ENCODE data around the gene MUSK.

Gene MUSK

GRCh38 chr9:110659891-110660541 is 8.6 kb upstream of the MUSK start:
- ChIA-PET POLR2A (no interaction called here), CTCF (interaction anchor here (0.7 kb wide), 1 partner anchor 488 kb away, joined by 3 read pairs; no protein-coding TSS in a partner anchor)
- DNase-seq (ENCODE audit: extremely low spot score), result no peak
- TF ChIP-seq LEF1 (IDR thresholded peaks at IDR 0.05; ENCODE audit: borderline replicate concordance) (no peak), L3MBTL2 (conservative IDR thresholded peaks at IDR 0.05) (no peak), CTBP1 (IDR thresholded peaks at IDR 0.05; ENCODE audit: borderline replicate concordance) (no peak), HDGF (IDR thresholded peaks at IDR 0.05; ENCODE audit: borderline replicate concordance) (no peak), BHLHE40 (IDR thresholded peaks at IDR 0.05; ENCODE audit: borderline replicate concordance) (no peak), ZNF384 (IDR thresholded peaks at IDR 0.05) (no peak), PKNOX1 (IDR thresholded peaks at IDR 0.05) (no peak), SUZ12 (IDR thresholded peaks at IDR 0.05) (no peak), FOXM1 (IDR thresholded peaks at IDR 0.05; ENCODE audit: borderline replicate concordance) (no peak), FOXK2 (IDR thresholded peaks at IDR 0.05) (no peak), NFRKB (IDR thresholded peaks at IDR 0.05) (no peak), ELF4 (IDR thresholded peaks at IDR 0.05) (no peak)

DNA sequence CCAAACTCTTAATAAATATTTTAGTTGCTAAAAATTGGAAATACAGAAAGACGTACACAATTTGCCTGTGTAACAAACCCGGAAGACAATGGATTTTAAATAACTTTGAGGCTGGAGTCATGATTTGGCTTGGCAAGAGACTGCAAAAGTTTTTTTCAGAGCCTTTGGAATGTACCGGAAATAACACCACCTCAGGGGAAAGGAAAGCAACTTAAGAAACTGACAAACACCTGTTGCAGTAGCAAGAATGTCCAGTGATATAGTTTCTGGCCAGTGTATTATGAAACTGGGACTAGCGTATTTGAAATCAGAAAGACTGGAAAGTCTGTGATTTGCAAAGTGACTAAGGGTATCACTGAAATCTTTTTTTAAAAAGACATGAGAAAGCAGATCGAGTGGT is 842 bp downstream of the MUSK start:
- DNase-seq (ENCODE audit: extremely low spot score), result no peak
- TF ChIP-seq SP1 (IDR thresholded peaks at IDR 0.05) (no peak), ZNF384 (IDR thresholded peaks at IDR 0.05) (no peak), FOXK2 (IDR thresholded peaks at IDR 0.05) (no peak), PKNOX1 (IDR thresholded peaks at IDR 0.05) (no peak), ARNT (IDR thresholded peaks at IDR 0.05) (no peak), L3MBTL2 (conservative IDR thresholded peaks at IDR 0.05) (no peak), SUZ12 (IDR thresholded peaks at IDR 0.05) (no peak), ELF4 (IDR thresholded peaks at IDR 0.05) (no peak), BHLHE40 (IDR thresholded peaks at IDR 0.05; ENCODE audit: borderline replicate concordance) (no peak), FOXM1 (IDR thresholded peaks at IDR 0.05; ENCODE audit: borderline replicate concordance) (no peak)
- ChIA-PET POLR2A (no interaction called here), CTCF (no interaction called here)

DNA sequence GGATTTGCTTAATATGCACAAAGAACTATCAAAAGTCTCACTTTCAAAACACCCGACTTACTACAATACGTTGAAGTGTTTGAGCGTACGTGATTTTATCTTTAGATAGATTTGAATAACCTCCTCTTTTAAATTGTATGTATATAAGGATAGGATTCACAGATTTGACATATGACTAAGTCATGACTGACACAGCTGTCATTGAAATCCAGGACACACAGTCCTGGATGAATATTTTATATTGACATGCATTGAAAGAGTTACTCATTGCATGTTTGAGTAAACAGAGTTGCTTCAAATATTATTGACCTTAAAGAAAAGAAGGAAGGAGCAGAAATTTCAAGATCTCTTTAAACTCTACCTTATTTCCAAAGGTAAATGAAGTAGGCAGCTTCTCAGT is 3.3 kb downstream of the MUSK start:
- ChIA-PET CTCF (no interaction called here), POLR2A (no interaction called here)
- TF ChIP-seq NFRKB (IDR thresholded peaks at IDR 0.05) (no peak), HDGF (IDR thresholded peaks at IDR 0.05; ENCODE audit: borderline replicate concordance) (no peak), ZNF384 (IDR thresholded peaks at IDR 0.05) (no peak)
- no peak for DNase-seq (ENCODE audit: extremely low spot score)

GRCh38 chr9:110672873-110673510 is 4.4 kb downstream of the MUSK start:
- ChIA-PET CTCF (no interaction called here), POLR2A (no interaction called here)
- TF ChIP-seq NFRKB (IDR thresholded peaks at IDR 0.05) (no peak), HDGF (IDR thresholded peaks at IDR 0.05; ENCODE audit: borderline replicate concordance) (no peak), L3MBTL2 (conservative IDR thresholded peaks at IDR 0.05) (no peak), ARNT (IDR thresholded peaks at IDR 0.05) (no peak), FOXK2 (IDR thresholded peaks at IDR 0.05) (no peak), FOXM1 (IDR thresholded peaks at IDR 0.05; ENCODE audit: borderline replicate concordance) (no peak), FOXA1 (IDR thresholded peaks at IDR 0.05) (no peak), ZNF384 (IDR thresholded peaks at IDR 0.05) (no peak), LEF1 (IDR thresholded peaks at IDR 0.05; ENCODE audit: borderline replicate concordance) (no peak), SP1 (IDR thresholded peaks at IDR 0.05) (no peak)
- DNase-seq (ENCODE audit: extremely low spot score), result no peak

DNA sequence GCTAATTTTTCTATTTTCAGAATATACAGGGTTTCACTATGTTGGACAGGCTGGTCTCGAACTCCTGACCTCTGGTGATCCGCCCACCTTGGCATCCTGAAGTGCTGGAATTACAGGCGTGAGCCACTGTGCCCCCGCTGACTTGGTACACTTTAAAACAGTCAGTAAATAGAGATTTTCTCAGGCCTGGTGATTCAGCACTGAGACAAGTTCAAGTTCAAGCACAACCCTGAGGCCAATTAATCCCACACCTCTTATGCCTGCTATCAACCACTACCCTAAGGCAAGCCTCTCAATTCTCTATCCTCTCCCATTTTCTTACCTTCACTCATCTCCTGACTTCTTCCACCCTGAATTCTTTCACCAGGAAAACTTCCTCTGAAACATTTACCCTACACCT is 18.9 kb downstream of the MUSK start:
- ChIA-PET POLR2A (no interaction called here), CTCF (no interaction called here)
- no peak for DNase-seq (ENCODE audit: extremely low spot score)
- no peak for TF ChIP-seq HDGF (IDR thresholded peaks at IDR 0.05; ENCODE audit: borderline replicate concordance)
- TF ChIP-seq FOXM1 (IDR thresholded peaks at IDR 0.05; ENCODE audit: borderline replicate concordance), result no peak
- no peak for TF ChIP-seq ZNF384 (IDR thresholded peaks at IDR 0.05)
- TF ChIP-seq L3MBTL2 (conservative IDR thresholded peaks at IDR 0.05), result no peak
- TF ChIP-seq LEF1 (IDR thresholded peaks at IDR 0.05; ENCODE audit: borderline replicate concordance), result no peak
- TF ChIP-seq FOXA1 (IDR thresholded peaks at IDR 0.05), result no peak
- no peak for TF ChIP-seq CTBP1 (IDR thresholded peaks at IDR 0.05; ENCODE audit: borderline replicate concordance)
- no peak for TF ChIP-seq PKNOX1 (IDR thresholded peaks at IDR 0.05)
- TF ChIP-seq BHLHE40 (IDR thresholded peaks at IDR 0.05; ENCODE audit: borderline replicate concordance), result no peak
- no peak for TF ChIP-seq TARDBP (IDR thresholded peaks at IDR 0.05)
- no peak for TF ChIP-seq SP1 (IDR thresholded peaks at IDR 0.05)
- no peak for TF ChIP-seq NFRKB (IDR thresholded peaks at IDR 0.05)
- no peak for TF ChIP-seq FOXK2 (IDR thresholded peaks at IDR 0.05)
- TF ChIP-seq ARNT (IDR thresholded peaks at IDR 0.05), result no peak
- no peak for TF ChIP-seq ELF4 (IDR thresholded peaks at IDR 0.05)
- no peak for TF ChIP-seq SUZ12 (IDR thresholded peaks at IDR 0.05)

GRCh38 chr9:110688329-110688728 is 19.7 kb downstream of the MUSK start:
- CTCF ChIA-PET, result no interaction called here
- DNase-seq (ENCODE audit: extremely low spot score), result no peak
- TF ChIP-seq FOXM1 (IDR thresholded peaks at IDR 0.05; ENCODE audit: borderline replicate concordance) (no peak), TARDBP (IDR thresholded peaks at IDR 0.05) (no peak), HDGF (IDR thresholded peaks at IDR 0.05; ENCODE audit: borderline replicate concordance) (no peak), FOXA1 (IDR thresholded peaks at IDR 0.05) (no peak), FOXK2 (IDR thresholded peaks at IDR 0.05) (no peak), NFRKB (IDR thresholded peaks at IDR 0.05) (no peak), ZNF384 (IDR thresholded peaks at IDR 0.05) (no peak), ARNT (IDR thresholded peaks at IDR 0.05) (no peak), CTBP1 (IDR thresholded peaks at IDR 0.05; ENCODE audit: borderline replicate concordance) (no peak), PKNOX1 (IDR thresholded peaks at IDR 0.05) (no peak), LEF1 (IDR thresholded peaks at IDR 0.05; ENCODE audit: borderline replicate concordance) (no peak), ELF4 (IDR thresholded peaks at IDR 0.05) (no peak), SP1 (IDR thresholded peaks at IDR 0.05) (no peak), L3MBTL2 (conservative IDR thresholded peaks at IDR 0.05) (no peak)
- POLR2A ChIA-PET, result no interaction called here

Data from HEK293T (cell line).